Measurements from ENCODE around the gene CNKSR3.

The CNKSR3 gene

GRCh38 chr6:154363821-154364220, 146.7 kb downstream of the CNKSR3 start:
- no peak for TF ChIP-seq EGR1 (IDR thresholded peaks at IDR 0.05)
- no peak for TF ChIP-seq MAX (IDR thresholded peaks at IDR 0.05)
- no peak for TF ChIP-seq FOXM1 (IDR thresholded peaks at IDR 0.05; ENCODE audit: borderline replicate concordance, low read depth)
- TF ChIP-seq CREB1 (IDR thresholded peaks at IDR 0.05; ENCODE audit: low read depth) = no peak
- TF ChIP-seq REST (IDR thresholded peaks at IDR 0.05; ENCODE audit: low read depth) = no peak
- no peak for TF ChIP-seq RAD21 (IDR thresholded peaks at IDR 0.05; ENCODE audit: low read depth)
- no peak for TF ChIP-seq EP300 (IDR thresholded peaks at IDR 0.05; ENCODE audit: borderline replicate concordance)

- TF ChIP-seq TAF1 (IDR thresholded peaks at IDR 0.05; ENCODE audit: low read depth) (no peak), CREB1 (IDR thresholded peaks at IDR 0.05; ENCODE audit: low read depth) (no peak), TEAD4 (IDR thresholded peaks at IDR 0.05) (no peak), MAX (IDR thresholded peaks at IDR 0.05) (no peak), USF1 (IDR thresholded peaks at IDR 0.05) (no peak), TCF12 (IDR thresholded peaks at IDR 0.05; ENCODE audit: low read depth) (no peak), REST (IDR thresholded peaks at IDR 0.05; ENCODE audit: low read depth) (no peak), EGR1 (IDR thresholded peaks at IDR 0.05) (no peak), ZBTB7A (IDR thresholded peaks at IDR 0.05; ENCODE audit: low read depth) (no peak)
Observed at GRCh38 chr6:154361476-154361875, 149.0 kb downstream of the CNKSR3 start.

- TF ChIP-seq TCF12 (IDR thresholded peaks at IDR 0.05; ENCODE audit: low read depth) (no peak), REST (IDR thresholded peaks at IDR 0.05; ENCODE audit: low read depth) (no peak), TAF1 (IDR thresholded peaks at IDR 0.05; ENCODE audit: low read depth) (no peak), EP300 (IDR thresholded peaks at IDR 0.05; ENCODE audit: borderline replicate concordance) (no peak), RAD21 (IDR thresholded peaks at IDR 0.05; ENCODE audit: low read depth) (no peak), EGR1 (IDR thresholded peaks at IDR 0.05) (no peak), NFIC (IDR thresholded peaks at IDR 0.05) (no peak), CREB1 (IDR thresholded peaks at IDR 0.05; ENCODE audit: low read depth) (no peak), FOXM1 (IDR thresholded peaks at IDR 0.05; ENCODE audit: borderline replicate concordance, low read depth) (no peak), TEAD4 (IDR thresholded peaks at IDR 0.05) (no peak), YY1 (IDR thresholded peaks at IDR 0.05; ENCODE audit: low read depth) (no peak), MAX (IDR thresholded peaks at IDR 0.05) (no peak), ZBTB7A (IDR thresholded peaks at IDR 0.05; ENCODE audit: low read depth) (no peak), CEBPB (IDR thresholded peaks at IDR 0.05) (no peak), USF1 (IDR thresholded peaks at IDR 0.05) (no peak)
Observed at GRCh38 chr6:154360476-154360875, 150.0 kb downstream of the CNKSR3 start.

GRCh38 chr6:154359679-154360078, 150.8 kb downstream of the CNKSR3 start:
- TF ChIP-seq YY1 (IDR thresholded peaks at IDR 0.05; ENCODE audit: low read depth) = no peak
- TF ChIP-seq CREB1 (IDR thresholded peaks at IDR 0.05; ENCODE audit: low read depth) = no peak
- no peak for TF ChIP-seq RAD21 (IDR thresholded peaks at IDR 0.05; ENCODE audit: low read depth)
- TF ChIP-seq TAF1 (IDR thresholded peaks at IDR 0.05; ENCODE audit: low read depth) = no peak
- no peak for TF ChIP-seq EGR1 (IDR thresholded peaks at IDR 0.05)
- TF ChIP-seq EP300 (IDR thresholded peaks at IDR 0.05; ENCODE audit: borderline replicate concordance) = no peak
- no peak for TF ChIP-seq NFIC (IDR thresholded peaks at IDR 0.05)

- TF ChIP-seq EGR1 (IDR thresholded peaks at IDR 0.05) (no peak), CREB1 (IDR thresholded peaks at IDR 0.05; ENCODE audit: low read depth) (no peak), EP300 (IDR thresholded peaks at IDR 0.05; ENCODE audit: borderline replicate concordance) (no peak), CEBPB (IDR thresholded peaks at IDR 0.05) (no peak)
Observed at GRCh38 chr6:154359161-154359574, 151.3 kb downstream of the CNKSR3 start.
